ENCODE data around the gene KLHL18. TPM values are rescaled to one million over a fixed set of nuclear protein-coding genes. Genes with fewer than 3 reads are reported as not detected.

The KLHL18 gene
- total RNA-seq (2022; extraction: Qiagen RNA extraction), result 15.7 to 20.1 TPM (median 19.0 TPM) in 5 replicates

GRCh38 chr3:47282424-47283192 is at the start of gene KLHL18, which contains the start of gene KIF9:
Gene KLHL18 (plus strand): TSS chr3:47282944. CDS start chr3:47282966, 22 bp downstream.
Gene KIF9 (minus strand): TSS chr3:47282799. CDS start chr3:47277374, 5,425 bp downstream.

DNA sequence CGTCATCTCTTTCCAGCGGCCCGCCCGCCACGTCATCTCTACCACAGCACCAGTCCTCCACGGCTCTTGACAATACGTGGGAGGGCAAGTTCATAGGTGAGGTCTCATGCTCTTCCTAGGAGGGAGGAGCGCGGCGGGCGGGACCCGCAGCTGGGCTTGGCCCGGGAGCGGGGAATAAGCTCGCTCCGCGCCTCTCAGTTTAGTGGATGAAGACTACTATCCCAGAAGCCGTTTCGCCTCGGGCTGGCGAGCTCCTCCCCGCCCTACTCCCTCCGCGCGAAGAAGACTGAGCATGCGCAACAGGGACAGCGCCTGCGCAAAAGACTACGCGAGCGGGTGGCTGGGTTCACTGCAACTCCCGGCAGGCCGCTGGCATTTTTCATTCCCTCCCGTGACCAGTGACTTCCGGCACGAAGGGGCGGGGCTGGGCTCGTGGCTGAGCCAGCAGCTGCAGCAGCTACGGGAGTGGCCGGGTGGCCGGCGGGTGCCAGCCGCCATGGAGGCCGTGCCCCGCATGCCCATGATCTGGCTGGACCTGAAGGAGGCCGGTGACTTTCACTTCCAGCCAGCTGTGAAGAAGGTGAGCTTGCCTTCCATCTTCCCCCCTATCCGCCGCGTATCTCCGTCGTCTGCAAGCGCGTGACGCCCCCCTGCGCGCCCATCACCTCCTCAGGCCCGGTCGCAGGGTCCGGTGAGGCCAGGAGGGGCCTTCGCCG is 98.0 kb downstream of the KLHL18 start, which contains the start of gene PTPN23:
Gene PTPN23 (plus strand): TSS at position 421 of the 716 bp plus-strand sequence. CDS start 76 bp downstream, at position 497.

Other genes with a start within 250 kb of the KLHL18 start
- gene SETD2, start 118.8 kb upstream of the KLHL18 start, total RNA-seq (2022; extraction: Qiagen RNA extraction), result 15.7 to 25.4 TPM (median 17.7 TPM) in 5 replicates
- gene KIF9, start 145 bp upstream of the KLHL18 start, total RNA-seq (2022; extraction: Qiagen RNA extraction), result 18.4 to 23.4 TPM (median 20.7 TPM) in 5 replicates
- 22.5 to 25.3 TPM (median 24.1 TPM) in 5 replicates for gene PTPN23, start 98.1 kb downstream of the KLHL18 start, total RNA-seq (2022; extraction: Qiagen RNA extraction)
- 21.2 to 31.7 TPM (median 30.0 TPM) in 5 replicates for gene SCAP, start 193.0 kb downstream of the KLHL18 start, total RNA-seq (2022; extraction: Qiagen RNA extraction)
- gene ELP6, start 230.8 kb downstream of the KLHL18 start, total RNA-seq (2022; extraction: Qiagen RNA extraction), result 26.6 to 29.5 TPM (median 27.6 TPM) in 5 replicates